HepG2 (cell line): ENCODE data around the gene OVAAL. TPM values are rescaled to one million over a fixed set of nuclear protein-coding genes. Genes with fewer than 3 reads are reported as not detected.

Experiments used
- AKNA ChIP-seq: sonication (generic); formaldehyde crosslinking; IDR thresholded peaks from 2 replicates; pipeline ENCODE4 v1.4.0; 2020; ENCODE audit warnings: missing genetic modification reagents, borderline replicate concordance
- CREM ChIP-seq, 2 experiments: sonication (generic) in 1 of 2; formaldehyde crosslinking in 1 of 2; IDR thresholded peaks; 2 replicates each; pipeline versions ENCODE4 v1.4.0 to v1.6.1; 2016 to 2020; ENCODE audit warnings: antibody characterized with exemption in 1 of 2, mild to moderate bottlenecking in 1 of 2, missing genetic modification reagents in 1 of 2
- DBP ChIP-seq: sonication (generic); formaldehyde crosslinking; IDR thresholded peaks from 2 replicates; pipeline ENCODE4 v1.4.0; 2020; ENCODE audit warnings: missing genetic modification reagents; ENCODE audit errors: not compliant biosample characterization
- EHMT2 ChIP-seq: fragments of 200-600 bp; sonication (generic); IDR thresholded peaks from 2 replicates; pipeline ENCODE4 v1.7.0; 2017; ENCODE audit warnings: antibody characterized with exemption, low read depth, low read length, borderline replicate concordance
- EP300 ChIP-seq, 3 experiments: sonication (generic) in 1 of 3; formaldehyde crosslinking in 1 of 3; IDR thresholded peaks; 2 replicates each; pipeline versions ENCODE4 v1.5.1 to v1.6.1; 2011 to 2020; ENCODE audit warnings: low read depth in 2 of 3, low read length in 2 of 3, borderline replicate concordance in 1 of 3, improper control_type of control experiment in 1 of 3, mild to moderate bottlenecking in 1 of 3, missing genetic modification reagents in 1 of 3, moderate library complexity in 1 of 3
- MAF1 ChIP-seq: sonication (generic); formaldehyde crosslinking; IDR thresholded peaks from 2 replicates; pipeline ENCODE4 v1.5.0; 2020; ENCODE audit warnings: missing genetic modification reagents, borderline replicate concordance
- MTF1 ChIP-seq: sonication (generic); formaldehyde crosslinking; IDR thresholded peaks from 2 replicates; pipeline ENCODE4 v1.5.0; 2020; ENCODE audit warnings: missing genetic modification reagents
- ONECUT2 ChIP-seq: sonication (generic); formaldehyde crosslinking; IDR thresholded peaks from 2 replicates; pipeline ENCODE4 v1.4.0; 2020; ENCODE audit warnings: missing genetic modification reagents
- PRMT3 ChIP-seq: sonication (generic); formaldehyde crosslinking; IDR thresholded peaks from 2 replicates; pipeline ENCODE4 v1.8.1; 2022; ENCODE audit warnings: low read depth, mild to moderate bottlenecking, moderate library complexity, missing genetic modification reagents, borderline replicate concordance
- RELA ChIP-seq: sonication (generic); formaldehyde crosslinking; IDR thresholded peaks from 2 replicates; pipeline ENCODE4 v1.4.0; 2020; ENCODE audit warnings: missing genetic modification reagents
- SAP130 ChIP-seq: IDR thresholded peaks from 2 replicates; pipeline ENCODE4 v1.6.1; 2016; ENCODE audit warnings: low read depth
- SRSF1 ChIP-seq: fragments of 200-400 bp; formaldehyde crosslinking; optimal IDR thresholded peaks from 2 replicates; pipeline ENCODE3; 2017; ENCODE audit warnings: mild to moderate bottlenecking, low read depth, low read length, moderate library complexity
- STAT5B ChIP-seq: sonication (generic); formaldehyde crosslinking; IDR thresholded peaks from 2 replicates; pipeline ENCODE4 v1.4.0; 2020; ENCODE audit warnings: missing genetic modification reagents
- TAF15 ChIP-seq: fragments of 200-400 bp; formaldehyde crosslinking; IDR thresholded peaks from one replicate; pipeline ENCODE4 v1.6.1; 2018; ENCODE audit warnings: mild to moderate bottlenecking, low read depth, low read length; ENCODE audit not compliant: poor library complexity, severe bottlenecking
- YY1 ChIP-seq: IDR thresholded peaks from 2 replicates; pipeline ENCODE4 v1.6.1; 2011; ENCODE audit warnings: low read length, low read depth, moderate library complexity, mild to moderate bottlenecking; ENCODE audit not compliant: insufficient read depth, insufficient replicate concordance
- ZBTB20 ChIP-seq: sonication (generic); formaldehyde crosslinking; IDR thresholded peaks from 2 replicates; pipeline ENCODE4 v1.8.1; 2023; ENCODE audit warnings: missing genetic modification reagents, low read depth, mild to moderate bottlenecking, borderline replicate concordance
- ZBTB37 ChIP-seq: sonication (generic); formaldehyde crosslinking; IDR thresholded peaks from 2 replicates; pipeline ENCODE4 v1.4.0; 2020; ENCODE audit warnings: mild to moderate bottlenecking, missing genetic modification reagents
- ZC3H13 ChIP-seq: sonication (generic); formaldehyde crosslinking; IDR thresholded peaks from 2 replicates; pipeline ENCODE4 v1.8.1; 2023; ENCODE audit warnings: mild to moderate bottlenecking, missing genetic modification reagents, moderate library complexity
- ZNF121 ChIP-seq: sonication (generic); formaldehyde crosslinking; IDR thresholded peaks from 2 replicates; pipeline ENCODE4 v1.5.0; 2020; ENCODE audit warnings: mild to moderate bottlenecking, missing genetic modification reagents
- ZNF569 ChIP-seq: sonication (generic); formaldehyde crosslinking; IDR thresholded peaks from 2 replicates; pipeline ENCODE4 v1.5.0; 2020; ENCODE audit warnings: mild to moderate bottlenecking, missing genetic modification reagents, moderate library complexity, borderline replicate concordance
- ZNF580 ChIP-seq: IDR thresholded peaks from 2 replicates; pipeline ENCODE4 v1.6.1; 2016; ENCODE audit warnings: low read depth, borderline replicate concordance
- ZNF644 ChIP-seq: IDR thresholded peaks from 2 replicates; pipeline ENCODE4 v1.6.1; 2016; ENCODE audit warnings: low read depth
- polyA plus RNA-seq, 8 experiments: library from polyadenylated mRNA; depleted of rRNA in 3 of 8; stranded (reverse) in 7 of 8; unstranded in 1 of 8; fragments of >200 nt; fragmentation: Illumina TruSeq in 4 of 8; extraction: Trizol in 4 of 8; gene quantifications; 2 replicates each; pipeline versions ENCODE4 v1.2.1 to v1.2.3, GENCODE V29; 2011 to 2016; ENCODE audit warnings: low read depth in 4 of 8, missing spikeins in 1 of 8, mixed read lengths in 1 of 8; ENCODE audit not compliant: insufficient read depth in 1 of 8
- total RNA-seq, 5 experiments: library from RNA; depleted of rRNA; stranded (reverse); fragments of >200 nt; fragmentation: Illumina TruSeq; extraction: Trizol; gene quantifications; 2 replicates each; pipeline ENCODE4 v1.2.3, GENCODE V29; 2016; ENCODE audit warnings: low read depth in 1 of 5

OVAAL gene
- total and polyA plus RNA-seq, 2 of the 13 experiments (the other 11 are each of a cell fraction or from before 2014, with no cell fraction given) = 0.04 TPM; not detected in 1

- no peak for TF ChIP-seq ZC3H13 (CRISPR knock-in tag)
- TF ChIP-seq ZNF569 = no peak
- TF ChIP-seq MTF1 = no peak
- TF ChIP-seq EHMT2 = no peak
- no peak for TF ChIP-seq ONECUT2 (CRISPR knock-in tag)
- no peak for TF ChIP-seq AKNA
- TF ChIP-seq TAF15 = no peak
- TF ChIP-seq YY1 = no peak
- TF ChIP-seq STAT5B (CRISPR knock-in tag) = no peak
- peak; percentile 55 for TF ChIP-seq SAP130 (CRISPR knock-in tag)
- TF ChIP-seq CREM (IDR thresholded peaks at IDR 0.05) = peak; percentile 69; the same call in 1 of the 2 replicates
- TF ChIP-seq CREM (CRISPR knock-in tag; IDR thresholded peaks at IDR 0.05) = no peak
- peak in 1 of 2 experiments; percentile 57; a peak in 2 of 4 replicates for TF ChIP-seq EP300 (IDR thresholded peaks at IDR 0.05; ENCODE audit: low read depth in 2 of 2, low read length in 2 of 2)
- peak; percentile 74 for TF ChIP-seq EP300 (CRISPR knock-in tag; IDR thresholded peaks at IDR 0.05; ENCODE audit: borderline replicate concordance)
- TF ChIP-seq ZNF121 (CRISPR knock-in tag) = no peak
- TF ChIP-seq DBP = no peak
- TF ChIP-seq PRMT3 (CRISPR knock-in tag) = no peak
- no peak for TF ChIP-seq ZBTB20 (CRISPR knock-in tag)
- TF ChIP-seq ZNF580 (CRISPR knock-in tag) = no peak
- peak; percentile 64 for TF ChIP-seq ZNF644
- no peak for TF ChIP-seq SRSF1
- TF ChIP-seq MAF1 (CRISPR knock-in tag) = no peak
- TF ChIP-seq ZBTB37 (CRISPR knock-in tag) = no peak
- TF ChIP-seq RELA (CRISPR knock-in tag) = no peak
These were observed 37.1 kb upstream of the OVAAL start (continued) for GRCh38 chr1:180521474-180522212.
